Subcutaneous abdominal adipose tissue (tissue), 5 donors: ENCODE data around the gene NXPH2.
"Not testable (repeated sequence)": the region's sequence is repeated elsewhere in the genome, so short reads cannot be mapped to it uniquely, and the experiment has no call there.

Source experiments
- H3K27ac ChIP-seq: one replicate; pipeline ENCODE4 v1.7.0; 2013; ENCODE audit warnings: low read depth, mild to moderate bottlenecking, inconsistent platforms, low read length, moderate library complexity
- H3K27me3 ChIP-seq, 5 donors: one replicate each; pipeline ENCODE4 v1.7.0; 2013; ENCODE audit warnings: low read length in 5 of 5, inconsistent platforms in 1 of 5; ENCODE audit not compliant: control insufficient read depth in 5 of 5, insufficient read depth in 4 of 5
- H3K36me3 ChIP-seq, 5 donors: one replicate each; pipeline ENCODE4 v1.7.0; 2013; ENCODE audit warnings: low read length in 5 of 5; ENCODE audit not compliant: control insufficient read depth in 5 of 5, insufficient read depth in 5 of 5
- H3K4me1 ChIP-seq, 5 donors: one replicate each; pipeline ENCODE4 v1.7.0; 2013; ENCODE audit warnings: low read length in 5 of 5, mild to moderate bottlenecking in 3 of 5, moderate library complexity in 1 of 5; ENCODE audit not compliant: control insufficient read depth in 5 of 5, insufficient read depth in 5 of 5
- H3K4me3 ChIP-seq, 5 donors: one replicate each; pipeline ENCODE4 v1.7.0; 2013; ENCODE audit warnings: low read length in 5 of 5, low read depth in 1 of 5
- H3K9ac ChIP-seq, 5 donors: one replicate each; pipeline ENCODE4 v1.7.0; 2013; ENCODE audit warnings: low read length in 5 of 5, mild to moderate bottlenecking in 4 of 5, moderate library complexity in 3 of 5
- H3K9me3 ChIP-seq, 5 donors: one replicate each; pipeline ENCODE4 v1.7.0; 2013; ENCODE audit warnings: low read length in 5 of 5; ENCODE audit not compliant: control insufficient read depth in 5 of 5
- donor health status: healthy.
- donor health status: healthy.
- donor health status: healthy.
- donor health status: healthy.
- donor health status: healthy.

NXPH2 gene

DNA sequence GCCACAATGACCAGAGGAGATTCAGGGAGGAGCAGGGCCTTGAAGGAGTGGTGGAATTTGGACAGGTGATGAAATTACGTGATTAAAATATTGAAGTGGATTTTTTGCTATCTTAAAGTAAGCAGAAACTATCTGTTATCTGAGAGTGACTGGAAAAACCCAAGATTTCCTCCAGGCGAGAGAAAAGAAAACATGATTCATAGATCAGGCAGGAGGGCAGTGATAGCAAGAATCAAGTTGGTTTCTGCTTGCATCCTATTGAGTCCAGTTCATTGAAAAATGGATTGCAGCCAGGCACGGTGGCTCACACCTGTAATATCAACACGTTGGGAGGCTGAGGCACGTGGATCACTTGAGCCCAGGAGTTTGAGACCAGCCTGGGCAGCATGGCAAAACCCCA lies 127.8 kb downstream of the NXPH2 start:
- Histone ChIP-seq H3K27me3 (no peaks in the 10 kb centered on the region), H3K4me3 (no peak overlapping the region), H3K9me3 (no peaks in the 10 kb centered on the region), H3K4me1 (peaks cover 0 to 4% (median 0%) of the 10 kb centered on the region in 5 donors), H3K9ac (no peak overlapping the region), H3K36me3 (no peaks in the 10 kb centered on the region), H3K27ac (no peak overlapping the region)

DNA sequence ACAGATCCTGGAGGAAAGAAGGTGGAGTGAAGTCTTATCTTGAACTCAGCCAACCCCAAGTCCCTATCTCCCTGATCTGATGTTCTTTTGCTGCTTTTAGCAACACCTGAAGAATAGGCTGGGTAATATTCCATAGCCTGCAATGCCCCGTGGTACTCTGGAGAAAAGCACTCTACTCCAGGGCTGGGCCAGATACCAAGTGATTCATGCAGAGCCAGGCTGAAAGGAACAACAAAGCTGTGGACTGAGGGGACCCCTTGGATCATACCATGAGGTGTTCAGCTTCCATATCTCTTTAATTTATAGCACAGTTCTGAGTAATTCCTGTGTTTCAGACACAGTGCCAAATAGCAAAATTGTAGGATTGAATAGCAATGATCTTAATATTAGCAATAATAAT lies 130.6 kb downstream of the NXPH2 start:
- no peaks in the 10 kb centered on the region for H3K9me3 ChIP-seq
- H3K4me3 ChIP-seq = no peak overlapping the region
- H3K9ac ChIP-seq = no peak overlapping the region
- no peaks in the 10 kb centered on the region for H3K36me3 ChIP-seq
- no peak overlapping the region for H3K27ac ChIP-seq
- no peaks in the 10 kb centered on the region for H3K27me3 ChIP-seq
- peaks cover 0 to 4% (median 0%) of the 10 kb centered on the region in 5 donors for H3K4me1 ChIP-seq

DNA sequence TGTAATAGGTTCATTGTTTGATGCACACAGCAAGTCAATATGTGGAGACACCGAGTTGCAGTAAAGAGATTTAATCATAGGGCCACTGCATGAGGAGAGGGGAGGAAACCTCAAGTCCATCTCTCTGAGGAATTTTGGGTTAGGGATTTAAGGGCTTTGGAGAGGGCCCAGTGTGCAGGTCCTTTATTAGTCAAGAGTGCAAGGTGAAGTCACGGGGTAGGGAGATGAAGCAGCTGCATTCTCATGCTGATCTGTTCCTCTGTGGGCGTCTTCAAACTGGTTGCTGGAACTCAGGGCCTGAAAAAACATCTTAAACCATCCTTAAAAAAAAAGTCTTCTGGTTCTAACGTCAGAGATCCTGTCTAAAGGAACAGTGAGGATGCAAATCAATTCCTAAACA lies 131.6 kb downstream of the NXPH2 start:
- H3K27ac ChIP-seq = no peak overlapping the region

DNA sequence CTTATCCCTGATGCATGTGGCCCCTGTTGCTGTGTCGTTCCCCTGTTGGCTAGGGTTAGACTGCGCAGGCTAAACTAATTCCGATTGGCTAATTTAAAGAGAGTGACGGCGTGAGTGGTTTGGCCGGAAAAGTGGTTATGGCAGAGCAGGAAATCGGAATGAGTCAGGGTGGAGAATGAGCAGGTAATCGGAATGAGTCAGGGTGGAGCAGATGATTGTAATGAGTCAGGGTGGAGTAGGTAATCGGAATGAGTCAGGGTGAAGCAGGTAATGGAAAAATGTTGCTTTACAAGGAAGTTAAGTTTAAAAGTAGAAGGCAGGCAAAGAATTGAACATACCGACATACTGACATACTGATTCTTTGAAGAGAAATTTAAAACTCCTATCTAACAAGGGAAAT lies 135.4 kb downstream of the NXPH2 start:
- not testable (repeated sequence) for H3K4me3 ChIP-seq, H3K4me1 ChIP-seq, H3K9ac ChIP-seq, H3K36me3 ChIP-seq, H3K27ac ChIP-seq, H3K9me3 ChIP-seq, H3K27me3 ChIP-seq

More for the DNA sequence above, 131.6 kb downstream of the NXPH2 start:
- H3K27me3 ChIP-seq = no peaks in the 10 kb centered on the region
- no peak overlapping the region for H3K9ac ChIP-seq
- H3K9me3 ChIP-seq = no peaks in the 10 kb centered on the region
- no peaks in the 10 kb centered on the region for H3K36me3 ChIP-seq
- H3K4me3 ChIP-seq = no peak overlapping the region
- peaks cover 0 to 4% (median 0%) of the 10 kb centered on the region in 5 donors for H3K4me1 ChIP-seq

DNA sequence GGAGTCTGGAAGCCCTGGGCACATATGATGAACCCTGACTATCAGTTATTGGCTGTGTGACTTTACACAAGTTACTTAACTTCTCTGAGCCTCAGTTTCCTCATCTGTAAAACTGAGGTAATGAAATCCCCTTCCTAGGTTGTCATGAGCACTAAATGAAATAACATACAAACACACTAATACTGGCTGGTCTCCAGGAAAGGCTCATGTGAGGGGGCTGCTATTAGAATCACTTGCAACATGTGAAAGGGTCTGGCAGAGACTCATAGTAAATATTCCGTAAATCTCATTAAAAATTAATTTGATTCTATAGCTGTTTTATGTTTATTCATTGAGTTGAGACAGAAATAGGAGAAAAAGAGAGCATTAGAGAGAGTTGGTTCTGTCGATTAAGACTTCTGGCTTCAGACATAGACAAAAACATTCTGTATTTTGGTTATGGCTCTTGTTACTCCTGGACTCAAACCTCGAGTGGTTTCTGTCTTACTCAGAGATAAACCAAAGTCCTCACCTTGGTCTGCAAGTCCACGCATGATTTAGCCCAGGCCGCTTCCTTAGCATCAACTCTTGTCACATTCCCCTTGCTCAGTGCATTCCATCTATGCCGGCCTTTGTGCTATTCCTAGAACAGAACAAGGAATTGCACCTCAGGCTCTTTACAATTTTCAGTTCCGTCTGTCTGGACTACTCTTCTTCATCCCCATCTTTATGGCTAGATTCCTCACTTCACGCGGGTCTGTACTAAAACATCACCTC lies 139.1 kb downstream of the NXPH2 start:
- Histone ChIP-seq H3K4me1 (no peaks in the 10 kb centered on the region), H3K36me3 (no peaks in the 10 kb centered on the region), H3K9me3 (no peaks in the 10 kb centered on the region), H3K4me3 (no peak overlapping the region), H3K27me3 (no peaks in the 10 kb centered on the region), H3K9ac (no peak overlapping the region), H3K27ac (no peak overlapping the region)

DNA sequence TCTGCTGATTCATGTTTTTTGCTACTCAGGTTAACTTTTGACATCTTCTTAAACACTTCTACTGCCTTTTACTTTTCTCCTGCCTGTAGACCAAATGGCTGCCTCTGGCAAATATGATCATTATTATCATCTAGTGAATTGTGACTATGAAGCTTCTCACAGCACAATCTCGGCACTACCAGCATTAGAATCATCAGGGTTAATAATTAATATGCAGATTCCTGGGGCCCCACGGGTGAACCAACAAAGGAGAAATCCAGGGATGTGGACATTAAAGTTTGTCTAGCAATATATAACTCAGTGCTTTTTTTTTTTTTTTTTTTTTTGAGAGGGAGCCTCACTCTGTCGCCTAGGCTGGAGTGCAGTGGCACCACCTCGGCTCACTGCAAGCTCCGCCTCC lies 142.5 kb downstream of the NXPH2 start:
- no peaks in the 10 kb centered on the region for H3K36me3 ChIP-seq
- no peaks in the 10 kb centered on the region for H3K27me3 ChIP-seq
- no peak overlapping the region for H3K4me3 ChIP-seq
- H3K4me1 ChIP-seq = no peaks in the 10 kb centered on the region
- no peak overlapping the region for H3K27ac ChIP-seq
- H3K9me3 ChIP-seq = peaks cover 0 to 8% (median 0%) of the 10 kb centered on the region in 5 donors
- no peak overlapping the region for H3K9ac ChIP-seq

DNA sequence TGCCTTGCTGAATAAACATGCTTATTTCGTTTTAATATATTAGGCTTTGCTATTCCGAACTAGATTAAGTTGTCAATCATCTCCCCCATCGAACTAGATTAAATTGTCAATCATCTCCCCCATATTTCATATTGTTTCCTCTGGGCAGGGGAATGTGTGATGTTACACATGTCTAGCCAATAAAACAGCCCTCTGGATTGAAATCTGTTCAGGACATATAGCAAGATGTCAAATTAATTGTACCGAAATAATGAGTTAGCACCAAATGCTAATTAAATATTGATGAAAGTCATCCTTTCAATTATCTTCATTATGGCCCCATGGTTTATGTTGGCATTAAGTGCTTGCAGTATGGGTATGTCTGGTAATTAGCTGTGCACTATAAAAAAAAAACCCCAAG lies 143.1 kb downstream of the NXPH2 start:
- no peak overlapping the region for H3K4me3 ChIP-seq
- no peaks in the 10 kb centered on the region for H3K36me3 ChIP-seq
- no peaks in the 10 kb centered on the region for H3K27me3 ChIP-seq
- no peak overlapping the region for H3K27ac ChIP-seq
- H3K9me3 ChIP-seq = peaks cover 0 to 8% (median 0%) of the 10 kb centered on the region in 5 donors
- peaks cover 0 to 1% (median 0%) of the 10 kb centered on the region in 5 donors for H3K4me1 ChIP-seq
- H3K9ac ChIP-seq = no peak overlapping the region

DNA sequence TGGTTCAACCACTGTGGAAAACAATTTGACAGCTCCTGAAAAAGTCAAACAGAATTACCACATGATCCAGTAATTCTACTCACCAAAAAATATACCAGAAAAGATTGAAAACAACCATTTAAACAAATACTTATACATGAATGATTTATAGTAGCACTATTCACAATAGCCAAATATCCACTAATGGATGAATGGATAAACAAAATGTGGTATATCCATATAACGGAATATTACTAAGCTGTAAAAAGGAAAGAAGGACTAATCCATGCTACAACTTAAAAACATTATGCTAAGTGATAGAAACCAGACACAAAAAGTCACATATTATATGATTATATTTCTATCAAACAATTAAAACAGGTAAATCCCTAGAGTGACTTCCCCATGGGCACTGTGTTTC lies 147.1 kb downstream of the NXPH2 start:
- Histone ChIP-seq H3K27ac (no peak overlapping the region), H3K9ac (no peak overlapping the region), H3K4me1 (peaks cover 0 to 4% (median 0%) of the 10 kb centered on the region in 5 donors), H3K27me3 (no peaks in the 10 kb centered on the region), H3K36me3 (no peaks in the 10 kb centered on the region), H3K9me3 (peaks cover 0 to 8% (median 0%) of the 10 kb centered on the region in 5 donors), H3K4me3 (no peak overlapping the region)

DNA sequence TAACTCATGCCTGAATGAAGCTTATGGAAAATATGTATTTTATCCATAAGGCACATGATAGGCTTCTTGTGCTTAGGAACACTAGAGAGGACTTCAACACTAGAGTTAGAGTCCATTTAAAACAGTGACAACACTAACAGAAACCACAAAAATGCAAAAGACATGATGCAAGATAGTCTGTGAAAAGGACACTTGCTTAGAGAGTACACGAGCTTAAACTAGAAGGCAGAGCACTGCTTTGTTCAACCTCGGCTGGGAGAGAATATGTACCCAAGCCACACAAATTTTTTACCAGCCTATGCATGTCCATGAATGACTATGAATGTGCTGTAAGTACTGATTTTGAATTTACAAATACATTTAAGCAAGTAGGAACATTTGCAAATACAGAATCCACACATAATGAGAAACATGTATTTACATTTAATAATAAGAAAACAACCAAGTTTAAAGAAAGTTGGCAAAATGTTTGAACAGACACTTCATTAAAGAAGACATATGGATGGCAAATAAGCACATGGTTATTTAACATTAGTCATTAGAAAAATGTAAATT lies 148.0 kb downstream of the NXPH2 start:
- Histone ChIP-seq H3K27me3 (no peaks in the 10 kb centered on the region), H3K4me1 (peaks cover 0 to 4% (median 0%) of the 10 kb centered on the region in 5 donors), H3K4me3 (no peak overlapping the region), H3K9ac (no peak overlapping the region), H3K36me3 (no peaks in the 10 kb centered on the region), H3K9me3 (peaks cover 0 to 8% (median 0%) of the 10 kb centered on the region in 5 donors), H3K27ac (no peak overlapping the region)

DNA sequence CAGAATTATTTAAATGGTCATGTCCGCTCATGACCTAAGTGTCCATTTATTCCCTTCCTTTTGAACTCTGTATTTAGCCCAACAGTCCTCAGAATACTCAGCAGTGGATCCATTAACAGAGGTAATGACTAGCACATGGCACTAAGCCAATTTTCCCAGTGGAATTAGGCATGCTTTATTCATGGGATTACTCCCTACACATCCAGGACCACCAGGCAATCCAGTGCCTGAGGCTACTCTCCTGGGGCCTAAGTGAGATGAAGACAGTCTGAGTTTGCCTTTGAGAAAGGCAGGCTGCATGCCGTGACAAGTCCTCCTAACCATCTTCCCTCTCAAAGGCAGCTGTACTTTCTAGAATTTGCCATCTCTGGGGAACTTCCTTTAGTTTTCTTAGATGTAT lies 150.0 kb downstream of the NXPH2 start:
- no peaks in the 10 kb centered on the region for H3K36me3 ChIP-seq
- no peak overlapping the region for H3K27ac ChIP-seq
- no peaks in the 10 kb centered on the region for H3K27me3 ChIP-seq
- H3K9me3 ChIP-seq = peaks cover 0 to 8% (median 0%) of the 10 kb centered on the region in 5 donors
- H3K9ac ChIP-seq = no peak overlapping the region
- H3K4me3 ChIP-seq = no peak overlapping the region
- peaks cover 0 to 4% (median 0%) of the 10 kb centered on the region in 5 donors for H3K4me1 ChIP-seq
